Renal cortex interstitium (tissue), 11 donors: ENCODE data around the gene CYP4F8. TPM values are rescaled to one million over a fixed set of nuclear protein-coding genes. Genes with fewer than 3 reads are reported as not detected.
"Not testable (repeated sequence)": the region's sequence is repeated elsewhere in the genome, so short reads cannot be mapped to it uniquely, and the experiment has no call there.

Source experiments
- DNase-seq, 11 donors: peaks; one replicate each; pipeline ENCODE4 v3.0.0-alpha.2; 2013; ENCODE audit warnings: low read depth in 9 of 11, low spot score in 4 of 11; ENCODE audit errors: extremely low read depth in 1 of 11
- polyA plus RNA-seq, 3 donors: library from polyadenylated mRNA; unstranded; fragments of 120-200 nt; gene quantifications; one replicate each; pipeline ENCODE4 v1.2.1, GENCODE V29; 2013; ENCODE audit not compliant: insufficient read length in 3 of 3

Gene CYP4F8
- polyA plus RNA-seq, 3 donors = not detected

GRCh38 chr19:15672580-15673175, 57.7 kb downstream of the CYP4F8 start, which contains the start of gene CYP4F12:
TSS of gene CYP4F12 (plus strand) at chr19:15673087. CDS start at chr19:15673530, 443 bp downstream.
- DNase-seq = peak in 2 of 11 donors; percentile 1 to 12

- no peak for DNase-seq
Measured at GRCh38 chr19:15673176-15673654, 58.2 kb downstream of the CYP4F8 start.

DNA sequence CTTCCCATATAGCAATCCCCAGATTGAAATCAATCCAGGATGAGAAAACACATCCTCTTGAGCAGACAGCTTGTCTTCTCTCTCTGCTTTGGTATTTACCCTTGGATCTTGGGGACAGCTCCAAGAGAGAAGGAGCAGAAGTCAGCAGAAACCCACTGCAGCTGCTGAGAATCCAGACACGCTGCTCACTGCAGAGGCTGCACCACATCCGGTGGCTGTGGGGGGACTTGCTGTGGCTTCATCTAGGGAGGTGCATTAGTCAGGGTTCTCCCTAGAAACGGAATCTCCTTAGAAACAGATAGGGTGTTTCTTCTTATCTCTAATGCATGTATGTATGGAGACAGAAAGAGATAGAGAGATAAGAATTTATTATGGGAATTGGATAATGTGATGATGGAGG, 60.5 kb downstream of the CYP4F8 start:
- no peak for DNase-seq

- no peak for DNase-seq
Measured at GRCh38 chr19:15679089-15679488, 64.1 kb downstream of the CYP4F8 start.

- DNase-seq = not testable (repeated sequence)
Measured at GRCh38 chr19:15679865-15680264, 64.8 kb downstream of the CYP4F8 start.

Other genes starting within 250 kb of the CYP4F8 start
- 10 to 100 TPM; 26.9 to 36.9 (median 27.2) TPM for gene AKAP8, start 235.4 kb upstream of the CYP4F8 start, polyA plus RNA-seq
- gene AKAP8L, start 196.2 kb upstream of the CYP4F8 start, polyA plus RNA-seq = 100 to 1,000 TPM; 111 to 119 (median 112) TPM
- 10 to 100 TPM; 23.6 to 40.5 (median 38.7) TPM for gene WIZ, start 165.3 kb upstream of the CYP4F8 start, polyA plus RNA-seq
- 1 to 10 TPM in 1 of 3 donors, under 1 TPM in 2; 0.51 to 1.3 (median 0.92) TPM for gene RASAL3, start 150.7 kb upstream of the CYP4F8 start, polyA plus RNA-seq
- gene PGLYRP2, start 135.7 kb upstream of the CYP4F8 start, polyA plus RNA-seq = under 1 TPM in 1 of 3 donors, not detected in 2; 0.08 TPM
- gene CYP4F22, start 106.7 kb upstream of the CYP4F8 start, polyA plus RNA-seq = under 1 TPM; 0.11 to 0.22 (median 0.16) TPM
- under 1 TPM; 0.37 to 0.92 (median 0.62) TPM for gene CYP4F3, start 25.7 kb downstream of the CYP4F8 start, polyA plus RNA-seq
- 1 to 10 TPM in 1 of 3 donors, under 1 TPM in 1, not detected in 1; 0.62 to 1.3 TPM for gene CYP4F12, start 57.9 kb downstream of the CYP4F8 start, polyA plus RNA-seq
- not detected for gene OR10H2, start 112.8 kb downstream of the CYP4F8 start, polyA plus RNA-seq
- not detected for gene OR10H3, start 122.8 kb downstream of the CYP4F8 start, polyA plus RNA-seq
- under 1 TPM; 0.06 to 0.09 (median 0.09) TPM for gene OR10H5, start 172.4 kb downstream of the CYP4F8 start, polyA plus RNA-seq
- under 1 TPM; 0.06 to 0.08 (median 0.08) TPM for gene OR10H1, start 200.4 kb downstream of the CYP4F8 start, polyA plus RNA-seq